Neural cell (in vitro differentiated cells): ENCODE results near the gene JPT2.

Experiments used
- EZH2 ChIP-seq: fragments of 200-600, 300-800 bp; shearing (Covaris generic), sonication (generic); IDR thresholded peaks from 2 replicates; pipeline ENCODE4 v1.6.1; 2014; ENCODE audit warnings: antibody characterized with exemption, low read length, borderline replicate concordance, mild to moderate bottlenecking; ENCODE audit not compliant: insufficient read depth, poor library complexity, severe bottlenecking
- MXI1 ChIP-seq: fragments of 450-650 bp; conservative IDR thresholded peaks from 2 replicates; pipeline ENCODE4 v1.6.1; 2014; ENCODE audit warnings: antibody characterized with exemption, mild to moderate bottlenecking; ENCODE audit not compliant: poor library complexity, severe bottlenecking
- POLR2AphosphoS5 ChIP-seq: IDR thresholded peaks from 2 replicates; pipeline ENCODE4 v1.6.1; 2012
- RAD21 ChIP-seq: fragments of 450-650 bp; conservative IDR thresholded peaks from 2 replicates; pipeline ENCODE4 v1.6.1; 2014; ENCODE audit warnings: antibody characterized with exemption, mild to moderate bottlenecking, moderate library complexity
- SMC3 ChIP-seq: fragments of 450-650 bp; conservative IDR thresholded peaks from 2 replicates; pipeline ENCODE4 v1.6.1; 2014; ENCODE audit warnings: antibody characterized with exemption, mild to moderate bottlenecking, moderate library complexity; ENCODE audit not compliant: poor library complexity
- TF ChIP-seq, protein P1 (sequence below): fragments of 450-650 bp; IDR thresholded peaks from 2 replicates; pipeline ENCODE4 v1.5.1; 2014; ENCODE audit warnings: antibody characterized with exemption, mild to moderate bottlenecking, moderate library complexity; ENCODE audit not compliant: poor library complexity, severe bottlenecking
- TF ChIP-seq, protein P2 (sequence below): IDR thresholded peaks from 2 replicates; pipeline ENCODE4 v1.6.1; 2012; ENCODE audit warnings: borderline replicate concordance

DNA sequence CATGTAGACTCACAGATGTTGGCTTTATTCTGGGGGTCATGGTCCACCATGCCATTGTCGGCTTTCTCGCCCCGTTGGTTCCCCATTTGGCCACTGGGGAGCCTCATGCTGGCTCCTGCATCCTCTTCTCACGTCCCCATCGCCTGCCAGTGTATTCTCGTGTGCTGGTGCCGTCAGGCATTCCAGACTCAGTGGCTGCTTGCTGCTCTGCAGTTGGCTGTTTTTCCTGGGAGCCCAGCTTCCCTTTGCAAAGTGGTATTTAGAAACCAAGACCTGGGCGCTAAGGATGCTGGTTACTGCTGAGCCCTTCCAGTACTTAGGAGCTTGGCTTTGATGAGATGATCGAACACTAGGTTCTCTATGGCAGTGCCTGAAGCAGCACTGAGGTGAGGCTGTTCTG is 46.8 kb upstream of the JPT2 start:
- TF ChIP-seq, protein P1, sequence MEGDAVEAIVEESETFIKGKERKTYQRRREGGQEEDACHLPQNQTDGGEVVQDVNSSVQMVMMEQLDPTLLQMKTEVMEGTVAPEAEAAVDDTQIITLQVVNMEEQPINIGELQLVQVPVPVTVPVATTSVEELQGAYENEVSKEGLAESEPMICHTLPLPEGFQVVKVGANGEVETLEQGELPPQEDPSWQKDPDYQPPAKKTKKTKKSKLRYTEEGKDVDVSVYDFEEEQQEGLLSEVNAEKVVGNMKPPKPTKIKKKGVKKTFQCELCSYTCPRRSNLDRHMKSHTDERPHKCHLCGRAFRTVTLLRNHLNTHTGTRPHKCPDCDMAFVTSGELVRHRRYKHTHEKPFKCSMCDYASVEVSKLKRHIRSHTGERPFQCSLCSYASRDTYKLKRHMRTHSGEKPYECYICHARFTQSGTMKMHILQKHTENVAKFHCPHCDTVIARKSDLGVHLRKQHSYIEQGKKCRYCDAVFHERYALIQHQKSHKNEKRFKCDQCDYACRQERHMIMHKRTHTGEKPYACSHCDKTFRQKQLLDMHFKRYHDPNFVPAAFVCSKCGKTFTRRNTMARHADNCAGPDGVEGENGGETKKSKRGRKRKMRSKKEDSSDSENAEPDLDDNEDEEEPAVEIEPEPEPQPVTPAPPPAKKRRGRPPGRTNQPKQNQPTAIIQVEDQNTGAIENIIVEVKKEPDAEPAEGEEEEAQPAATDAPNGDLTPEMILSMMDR: no peak
- TF ChIP-seq RAD21 (no peak), POLR2AphosphoS5 (no peak), SMC3 (no peak), EZH2 (no peak), MXI1 (no peak)
- TF ChIP-seq, protein P2, sequence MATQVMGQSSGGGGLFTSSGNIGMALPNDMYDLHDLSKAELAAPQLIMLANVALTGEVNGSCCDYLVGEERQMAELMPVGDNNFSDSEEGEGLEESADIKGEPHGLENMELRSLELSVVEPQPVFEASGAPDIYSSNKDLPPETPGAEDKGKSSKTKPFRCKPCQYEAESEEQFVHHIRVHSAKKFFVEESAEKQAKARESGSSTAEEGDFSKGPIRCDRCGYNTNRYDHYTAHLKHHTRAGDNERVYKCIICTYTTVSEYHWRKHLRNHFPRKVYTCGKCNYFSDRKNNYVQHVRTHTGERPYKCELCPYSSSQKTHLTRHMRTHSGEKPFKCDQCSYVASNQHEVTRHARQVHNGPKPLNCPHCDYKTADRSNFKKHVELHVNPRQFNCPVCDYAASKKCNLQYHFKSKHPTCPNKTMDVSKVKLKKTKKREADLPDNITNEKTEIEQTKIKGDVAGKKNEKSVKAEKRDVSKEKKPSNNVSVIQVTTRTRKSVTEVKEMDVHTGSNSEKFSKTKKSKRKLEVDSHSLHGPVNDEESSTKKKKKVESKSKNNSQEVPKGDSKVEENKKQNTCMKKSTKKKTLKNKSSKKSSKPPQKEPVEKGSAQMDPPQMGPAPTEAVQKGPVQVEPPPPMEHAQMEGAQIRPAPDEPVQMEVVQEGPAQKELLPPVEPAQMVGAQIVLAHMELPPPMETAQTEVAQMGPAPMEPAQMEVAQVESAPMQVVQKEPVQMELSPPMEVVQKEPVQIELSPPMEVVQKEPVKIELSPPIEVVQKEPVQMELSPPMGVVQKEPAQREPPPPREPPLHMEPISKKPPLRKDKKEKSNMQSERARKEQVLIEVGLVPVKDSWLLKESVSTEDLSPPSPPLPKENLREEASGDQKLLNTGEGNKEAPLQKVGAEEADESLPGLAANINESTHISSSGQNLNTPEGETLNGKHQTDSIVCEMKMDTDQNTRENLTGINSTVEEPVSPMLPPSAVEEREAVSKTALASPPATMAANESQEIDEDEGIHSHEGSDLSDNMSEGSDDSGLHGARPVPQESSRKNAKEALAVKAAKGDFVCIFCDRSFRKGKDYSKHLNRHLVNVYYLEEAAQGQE: no peak
